ENCODE measurements around the gene PRRT3. TPM values are rescaled to one million over a fixed set of nuclear protein-coding genes. Genes with fewer than 3 reads are reported as not detected.

The PRRT3 gene
- total and polyA plus RNA-seq, 2 of the 13 experiments (the other 11 are each of a cell fraction or from before 2014, with no cell fraction given): 0.22 to 0.44 TPM

GRCh38 chr3:9946112-9947024 lies 5.8 kb downstream of the PRRT3 start (continued):
- TF ChIP-seq ZNF318 (CRISPR knock-in tag; IDR thresholded peaks at IDR 0.05) (no peak; the same call in 1 of the 2 replicates), SSRP1 (CRISPR knock-in tag; IDR thresholded peaks at IDR 0.05) (peak; percentile 52; the same call in 1 of the 2 replicates), NFKB2 (CRISPR knock-in tag; IDR thresholded peaks at IDR 0.05; ENCODE audit: borderline replicate concordance) (peak; percentile 44; the same call in 1 of the 2 replicates), HNF4A (CRISPR knock-in tag; IDR thresholded peaks at IDR 0.05) (no peak; the same call in 1 of the 2 replicates), BRCA1 (CRISPR knock-in tag; IDR thresholded peaks at IDR 0.05) (no peak; the same call in 1 of the 2 replicates), SRSF4 (IDR thresholded peaks at IDR 0.05; ENCODE audit: low read depth, low read length, poor library complexity, severe bottlenecking) (no peak), ZNF382 (CRISPR knock-in tag; IDR thresholded peaks at IDR 0.05; ENCODE audit: borderline replicate concordance) (no peak), ZNF749 (CRISPR knock-in tag; IDR thresholded peaks at IDR 0.05; ENCODE audit: borderline replicate concordance) (no peak; the same call in 1 of the 2 replicates), KMT2B (CRISPR knock-in tag; IDR thresholded peaks at IDR 0.05) (no peak; the same call in 1 of the 2 replicates), PHF8 (CRISPR knock-in tag; IDR thresholded peaks at IDR 0.05) (peak; percentile 17; the same call in 1 of the 2 replicates), DR1 (CRISPR knock-in tag; IDR thresholded peaks at IDR 0.05) (no peak), ZNF441 (CRISPR knock-in tag; IDR thresholded peaks at IDR 0.05; ENCODE audit: borderline replicate concordance) (peak; percentile 62; the same call in 1 of the 2 replicates), ZNF234 (CRISPR knock-in tag; conservative IDR thresholded peaks at IDR 0.05) (no peak), FOXM1 (CRISPR knock-in tag; IDR thresholded peaks at IDR 0.05) (no peak; the same call in 1 of the 2 replicates), ZNF331 (CRISPR knock-in tag; IDR thresholded peaks at IDR 0.05) (peak; percentile 81), ELF3 (CRISPR knock-in tag; IDR thresholded peaks at IDR 0.05) (peak; percentile 59), TCF7 (IDR thresholded peaks at IDR 0.05; ENCODE audit: low read depth) (no peak), ZC3H13 (CRISPR knock-in tag; IDR thresholded peaks at IDR 0.05) (peak; percentile 27; the same call in 1 of the 2 replicates), ZNF180 (CRISPR knock-in tag; IDR thresholded peaks at IDR 0.05; ENCODE audit: borderline replicate concordance, low read depth) (peak; percentile 49; the same call in 1 of the 2 replicates), SPEN (CRISPR knock-in tag; IDR thresholded peaks at IDR 0.05; ENCODE audit: low read depth) (peak; percentile 84), SCMH1 (CRISPR knock-in tag; IDR thresholded peaks at IDR 0.05; ENCODE audit: borderline replicate concordance) (no peak)

All from HepG2 (cell line).